SK-N-MC (cell line): ENCODE data around the gene ENKUR.

Source experiments
- EZH2 ChIP-seq: fragments of 200-600 bp; sonication (generic); IDR thresholded peaks from one replicate; pipeline ENCODE4 v1.6.1; 2017; ENCODE audit warnings: antibody characterized with exemption
- POLR2AphosphoS5 ChIP-seq: IDR thresholded peaks from 2 replicates; pipeline ENCODE4 v1.6.1; 2012; ENCODE audit warnings: mild to moderate bottlenecking, low read depth, low read length, borderline replicate concordance

GRCh38 chr10:25028711-25029110 lies 12.8 kb upstream of the ENKUR start:
- no peak for TF ChIP-seq EZH2
- no peak for TF ChIP-seq POLR2AphosphoS5
